ENCODE results near the gene FAM181B. TPM values are rescaled to one million over a fixed set of nuclear protein-coding genes. Genes with fewer than 3 reads are reported as not detected.

FAM181B gene
- total and polyA plus RNA-seq, 8 donors = 0.31 to 2.6 (median 1.0) TPM; not detected in 4

- H3K36me3 ChIP-seq = no peaks in the 10 kb centered on the region
- H3K4me1 ChIP-seq = peaks cover 0 to 9% (median 2%) of the 10 kb centered on the region in 4 donors
- H3K27me3 ChIP-seq = no peaks in the 10 kb centered on the region
- no peak overlapping the region for H3K27ac ChIP-seq
- no peak for DNase-seq
- intact Hi-C loops (cut with DNase I; ENCODE audit: low total_unique reads) = no loop called here
- H3K9me3 ChIP-seq = peaks cover 0 to 4% (median 0%) of the 10 kb centered on the region in 4 donors
- no peak overlapping the region for H3K4me3 ChIP-seq
- TF ChIP-seq EP300 (IDR thresholded peaks at IDR 0.05) (no peak), POLR2A (IDR thresholded peaks at IDR 0.05) (no peak), POLR2AphosphoS5 (IDR thresholded peaks at IDR 0.05) (no peak)
- TF ChIP-seq, protein P1, sequence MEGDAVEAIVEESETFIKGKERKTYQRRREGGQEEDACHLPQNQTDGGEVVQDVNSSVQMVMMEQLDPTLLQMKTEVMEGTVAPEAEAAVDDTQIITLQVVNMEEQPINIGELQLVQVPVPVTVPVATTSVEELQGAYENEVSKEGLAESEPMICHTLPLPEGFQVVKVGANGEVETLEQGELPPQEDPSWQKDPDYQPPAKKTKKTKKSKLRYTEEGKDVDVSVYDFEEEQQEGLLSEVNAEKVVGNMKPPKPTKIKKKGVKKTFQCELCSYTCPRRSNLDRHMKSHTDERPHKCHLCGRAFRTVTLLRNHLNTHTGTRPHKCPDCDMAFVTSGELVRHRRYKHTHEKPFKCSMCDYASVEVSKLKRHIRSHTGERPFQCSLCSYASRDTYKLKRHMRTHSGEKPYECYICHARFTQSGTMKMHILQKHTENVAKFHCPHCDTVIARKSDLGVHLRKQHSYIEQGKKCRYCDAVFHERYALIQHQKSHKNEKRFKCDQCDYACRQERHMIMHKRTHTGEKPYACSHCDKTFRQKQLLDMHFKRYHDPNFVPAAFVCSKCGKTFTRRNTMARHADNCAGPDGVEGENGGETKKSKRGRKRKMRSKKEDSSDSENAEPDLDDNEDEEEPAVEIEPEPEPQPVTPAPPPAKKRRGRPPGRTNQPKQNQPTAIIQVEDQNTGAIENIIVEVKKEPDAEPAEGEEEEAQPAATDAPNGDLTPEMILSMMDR (IDR thresholded peaks at IDR 0.05) = no peak
- 52 to 82% (median 66%) methylated on average over 2 of the region's 2 CpGs for WGBS, 5 donors
Measured at GRCh38 chr11:82686211-82686610, 47.5 kb downstream of the FAM181B start.

DNA sequence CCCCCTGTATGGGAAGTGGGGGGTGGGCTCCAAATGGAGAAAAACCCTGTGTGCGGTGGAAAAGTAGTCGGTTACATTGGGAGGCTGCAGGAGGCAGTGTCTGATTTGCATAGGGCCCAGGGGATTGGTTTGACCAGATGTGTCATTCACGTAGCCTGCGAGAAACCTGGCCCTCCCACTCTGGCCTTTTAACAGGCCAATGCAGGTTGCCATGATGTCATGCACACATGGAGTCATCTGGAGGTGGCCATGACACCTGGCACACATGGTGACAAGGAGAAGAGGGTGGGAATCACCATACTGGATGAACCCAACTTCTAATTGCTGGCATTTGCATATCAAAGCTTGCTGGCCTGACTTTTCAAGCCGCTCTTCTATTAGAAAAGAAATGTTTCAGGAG lies 50.6 kb downstream of the FAM181B start:
- intact Hi-C loops (cut with DNase I; ENCODE audit: low total_unique reads) = no loop called here
- peaks cover 0 to 4% (median 0%) of the 10 kb centered on the region in 4 donors for H3K9me3 ChIP-seq
- no peaks in the 10 kb centered on the region for H3K36me3 ChIP-seq
- no peak overlapping the region for H3K27ac ChIP-seq
- DNase-seq = no peak
- no peak for TF ChIP-seq POLR2AphosphoS5 (IDR thresholded peaks at IDR 0.05)
- no peak for TF ChIP-seq POLR2A (IDR thresholded peaks at IDR 0.05)
- TF ChIP-seq, protein P1 (IDR thresholded peaks at IDR 0.05) = no peak
- no peak for TF ChIP-seq EP300 (IDR thresholded peaks at IDR 0.05)
- peaks cover 0 to 9% (median 2%) of the 10 kb centered on the region in 4 donors for H3K4me1 ChIP-seq
- no peaks in the 10 kb centered on the region for H3K27me3 ChIP-seq
- WGBS, 5 donors = 79 to 87% (median 86%) methylated on average over 5 of the region's 5 CpGs
- no peak overlapping the region for H3K4me3 ChIP-seq

DNA sequence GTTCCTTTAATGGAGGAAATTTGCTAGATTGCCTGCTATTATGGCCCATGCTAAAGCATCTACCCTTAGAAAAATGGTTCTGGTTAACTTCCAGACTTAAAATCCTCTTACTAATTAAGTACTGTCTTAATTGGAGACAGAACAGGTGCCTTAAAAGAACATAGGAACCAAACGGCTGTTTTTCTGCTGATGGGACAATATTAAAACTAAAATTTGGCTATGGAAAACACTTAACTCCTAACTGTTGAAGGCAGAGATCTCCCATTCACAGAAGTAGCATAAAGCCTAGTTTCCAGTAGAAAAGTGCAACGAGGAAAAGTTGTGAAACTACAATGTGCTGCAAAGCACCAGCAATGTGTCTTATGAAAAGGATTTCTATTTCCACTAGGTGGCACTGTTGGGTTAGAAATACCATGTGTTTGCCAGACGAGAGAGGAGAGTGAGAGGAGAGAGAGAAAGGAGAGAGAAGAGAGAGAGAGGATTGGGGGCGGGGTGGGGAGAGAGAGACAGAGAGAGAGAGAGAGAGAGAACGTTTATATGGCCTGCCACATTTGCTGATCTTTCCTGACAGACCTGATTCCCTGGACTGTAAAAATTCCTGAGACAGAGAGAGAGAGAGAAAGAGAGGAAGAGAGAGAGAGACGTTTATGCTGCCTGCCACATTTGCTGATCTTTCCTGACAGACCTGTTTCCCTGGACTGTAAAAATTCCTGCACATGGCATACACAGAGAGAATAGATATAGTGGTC lies 51.5 kb downstream of the FAM181B start:
- TF ChIP-seq, protein P1 (IDR thresholded peaks at IDR 0.05) = peak in 5 of 7 experiments; percentile 17 to 64 (median 43)
- TF ChIP-seq EP300 (IDR thresholded peaks at IDR 0.05) = no peak
- H3K4me3 ChIP-seq = no peak overlapping the region
- H3K4me1 ChIP-seq = peaks cover 0 to 9% (median 2%) of the 10 kb centered on the region in 4 donors
- DNase-seq = peak in 1 of 2 donors; percentile 82
- 12 to 21% (median 14%) methylated on average over 6 of the region's 6 CpGs for WGBS, 5 donors
- intact Hi-C loops (cut with DNase I; ENCODE audit: low total_unique reads) = no loop called here
- peaks cover 0 to 4% (median 0%) of the 10 kb centered on the region in 4 donors for H3K9me3 ChIP-seq
- H3K27ac ChIP-seq = no peak overlapping the region
- no peaks in the 10 kb centered on the region for H3K27me3 ChIP-seq
- H3K36me3 ChIP-seq = no peaks in the 10 kb centered on the region

DNA sequence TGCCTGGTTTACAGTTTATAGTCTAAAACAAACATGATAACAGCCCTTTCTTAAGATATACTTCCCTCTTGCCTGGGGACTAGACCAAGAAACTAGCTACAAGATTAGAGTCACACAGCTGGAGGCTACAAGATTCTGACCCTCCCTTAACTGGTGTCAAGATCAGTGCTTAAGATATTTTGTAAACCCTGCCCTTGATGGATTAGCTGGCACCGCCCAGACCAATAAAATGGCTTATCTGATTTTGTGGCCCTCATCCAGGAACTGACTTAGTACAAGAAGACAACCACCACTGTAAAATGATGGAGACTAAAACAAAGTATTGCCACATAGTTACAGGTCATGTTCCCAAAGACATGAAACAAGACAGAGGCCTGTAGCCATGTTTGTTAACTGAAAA lies 53.4 kb downstream of the FAM181B start:
- Histone ChIP-seq H3K4me3 (no peak overlapping the region), H3K36me3 (no peaks in the 10 kb centered on the region), H3K27me3 (no peaks in the 10 kb centered on the region), H3K27ac (no peak overlapping the region), H3K4me1 (peaks cover 0 to 9% (median 2%) of the 10 kb centered on the region in 4 donors), H3K9me3 (peaks cover 0 to 4% (median 0%) of the 10 kb centered on the region in 4 donors)
- 24 to 50% (median 35%) methylated on average over 1 of the region's 1 CpG for WGBS, 5 donors
- DNase-seq = no peak
- TF ChIP-seq POLR2AphosphoS5 (IDR thresholded peaks at IDR 0.05) = no peak
- TF ChIP-seq, protein P1 (IDR thresholded peaks at IDR 0.05) = no peak
- no peak for TF ChIP-seq EP300 (IDR thresholded peaks at IDR 0.05)
- TF ChIP-seq POLR2A (IDR thresholded peaks at IDR 0.05) = no peak
- intact Hi-C loops (cut with DNase I; ENCODE audit: low total_unique reads) = no loop called here

Small RNA genes within 50 kb of the gene (small RNA-seq; reads per million reads assigned to genes)
- gene RPS28P7 = 0 to 0.77 (median 0.25) reads per million in 4 donors

Other genes with a start within 250 kb of the FAM181B start
- gene PRCP, start 166.6 kb upstream of the FAM181B start, total RNA-seq = 10 to 100 TPM in 4 of 5 donors, 1 to 10 TPM in 1; 6.4 to 70.1 (median 33.8) TPM
- gene PRCP, start 166.6 kb upstream of the FAM181B start, polyA plus RNA-seq = 10 to 100 TPM; 16.9 to 38.8 (median 25.5) TPM
- gene DDIAS, start 167.9 kb upstream of the FAM181B start, total RNA-seq = 1 to 10 TPM in 2 of 5 donors, not detected in 3; 1.6 to 2.6 TPM
- gene DDIAS, start 167.9 kb upstream of the FAM181B start, polyA plus RNA-seq = 1 to 10 TPM in 2 of 3 donors, under 1 TPM in 1; 0.31 to 1.6 (median 1.0) TPM

All from stomach (tissue), 9 donors.